ENCODE measurements around the gene SEPTIN10. TPM values are rescaled to one million over a fixed set of nuclear protein-coding genes. Genes with fewer than 3 reads are reported as not detected.

SEPTIN10 gene
- 64.9 to 69.2 TPM (median 69.1 TPM) in 3 replicates for total RNA-seq

DNA sequence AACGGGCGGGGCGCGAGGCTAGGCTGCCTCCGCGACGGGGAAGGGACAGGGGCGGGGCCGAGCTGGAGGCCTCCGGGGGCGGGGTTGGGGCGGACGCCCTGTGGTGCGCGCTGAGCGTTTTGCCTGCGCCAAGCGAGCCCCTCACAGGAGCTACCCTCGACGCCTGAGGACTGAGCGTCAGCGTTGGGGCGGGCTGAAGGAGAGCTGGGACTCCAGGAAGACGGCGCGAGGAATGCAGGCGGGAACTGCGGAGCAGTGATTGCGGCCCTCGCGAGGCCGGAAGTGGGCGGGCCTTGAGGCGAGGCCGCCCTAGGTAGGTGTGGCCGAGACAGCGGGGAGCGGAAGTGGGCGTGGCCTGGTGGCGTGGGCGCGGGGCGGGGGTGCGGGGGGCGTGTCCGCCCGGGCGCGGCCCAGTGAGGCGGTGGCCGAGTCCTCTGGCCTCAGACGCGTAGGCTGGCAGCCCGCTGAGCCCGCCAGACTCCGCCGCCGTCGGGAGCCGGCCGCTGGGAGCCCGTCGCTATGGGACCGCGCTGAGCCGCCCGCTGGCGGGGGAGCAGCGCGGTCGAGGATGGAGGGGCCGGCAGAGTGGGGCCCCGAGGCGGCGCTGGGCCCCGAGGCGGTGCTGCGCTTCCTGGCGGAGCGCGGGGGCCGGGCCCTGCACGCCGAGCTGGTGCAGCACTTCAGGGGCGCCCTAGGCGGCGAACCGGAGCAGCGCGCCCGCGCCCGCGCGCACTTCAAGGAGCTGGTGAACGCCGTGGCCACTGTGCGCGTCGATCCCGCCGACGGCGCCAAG is at the start of gene SEPTIN10, which contains the start of gene SOWAHC:
Gene SEPTIN10, minus strand, starts transcription at position 45 of the 793 bp plus-strand sequence. CDS start 139 bp downstream, outside the sequence.
Gene SOWAHC, plus strand, starts transcription at position 443 of the 793 bp plus-strand sequence. Its CDS starts 126 bp downstream, at position 569.
- DNase-seq (ENCODE audit: low spot score in 2 of 2, unreplicated experiment in 2 of 2), result peak; percentile 96 to 97
- TF ChIP-seq CTCF (IDR thresholded peaks at IDR 0.05; ENCODE audit: unreplicated experiment), result no peak
- peaks cover 3% of the 10 kb centered on the region for H3K36me3 Mint-ChIP-seq
- H3K9me3 Mint-ChIP-seq, result no peaks in the 10 kb centered on the region
- peak within 1 kb of the TSS; percentile 97 for H3K27ac Mint-ChIP-seq
- H3K4me3 Mint-ChIP-seq, result peak within 1 kb of the TSS; percentile 90
- no peaks in the 10 kb centered on the region for H3K27me3 Mint-ChIP-seq (ENCODE audit: low read depth)
- H3K4me1 Mint-ChIP-seq, result peaks cover 54% of the 10 kb centered on the region

DNA sequence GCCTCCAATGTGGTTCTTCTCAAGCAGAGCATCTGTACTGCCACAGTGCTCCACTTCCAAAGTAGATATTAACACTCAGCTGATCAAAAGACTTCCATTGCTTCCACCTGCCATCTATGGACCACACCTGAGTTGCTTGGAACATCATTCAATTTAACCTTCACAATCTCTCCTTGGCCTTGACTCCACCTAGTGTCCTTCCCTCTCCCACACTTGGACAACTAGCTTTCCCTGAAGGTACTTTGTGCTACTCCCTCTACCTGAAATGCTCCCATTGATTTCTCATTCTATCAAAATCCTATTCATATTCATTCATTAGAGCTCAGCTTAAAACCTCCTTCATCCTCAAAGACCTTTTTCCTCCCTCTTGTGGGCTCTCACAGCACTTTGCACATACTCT is 49.1 kb upstream of the SEPTIN10 start:
- H3K27me3 Mint-ChIP-seq (ENCODE audit: low read depth), result no peaks in the 10 kb centered on the region
- H3K4me1 Mint-ChIP-seq, result peaks cover 25% of the 10 kb centered on the region
- H3K27ac Mint-ChIP-seq, result no peak overlapping the region
- no peaks in the 10 kb centered on the region for H3K36me3 Mint-ChIP-seq
- no peak overlapping the region for H3K4me3 Mint-ChIP-seq
- H3K9me3 Mint-ChIP-seq, result no peaks in the 10 kb centered on the region
- TF ChIP-seq CTCF (IDR thresholded peaks at IDR 0.05; ENCODE audit: unreplicated experiment), result no peak
- no peak for DNase-seq (ENCODE audit: low spot score in 2 of 2, unreplicated experiment in 2 of 2)

DNA sequence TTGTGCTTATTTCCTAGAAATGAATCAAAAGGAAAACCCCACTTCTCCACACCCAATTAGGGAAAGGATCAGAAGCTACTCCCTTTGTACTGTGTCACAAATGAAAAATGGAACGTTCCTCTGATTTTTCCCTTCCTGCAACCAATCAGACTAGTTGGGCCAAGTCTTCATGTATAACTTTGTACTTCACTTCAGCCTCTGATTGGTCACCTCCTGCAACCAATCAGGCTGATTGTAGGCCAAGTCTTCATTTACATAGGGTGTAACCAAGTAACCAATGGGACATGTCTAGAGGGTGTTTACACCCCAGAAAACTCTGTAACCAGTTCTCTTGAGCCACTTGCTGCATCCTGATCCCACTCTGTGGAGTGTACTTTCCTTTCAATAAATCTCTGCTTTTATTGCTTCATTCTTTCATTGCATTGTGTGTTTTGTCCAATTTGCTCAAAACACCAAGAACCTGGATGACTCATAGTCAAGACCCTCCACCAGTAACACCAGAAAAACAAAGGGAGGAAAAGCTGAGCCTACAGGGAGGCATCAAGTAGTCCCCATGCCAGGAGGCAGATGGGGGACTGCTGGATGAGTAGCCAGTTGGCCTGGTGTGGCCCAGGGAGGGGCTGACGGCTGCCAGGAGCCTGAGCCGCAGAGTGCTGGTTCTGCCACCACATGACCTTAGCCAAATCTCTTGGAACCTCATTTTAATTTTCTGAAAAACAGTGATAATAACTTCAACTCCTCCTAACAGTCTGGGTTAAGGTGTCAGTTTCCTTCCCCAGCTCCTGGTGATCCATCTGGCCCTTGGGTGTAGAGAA is 46.5 kb upstream of the SEPTIN10 start:
- TF ChIP-seq CTCF (IDR thresholded peaks at IDR 0.05; ENCODE audit: unreplicated experiment), result no peak
- Mint-ChIP-seq H3K27me3 (ENCODE audit: low read depth) (no peaks in the 10 kb centered on the region), H3K27ac (no peak overlapping the region), H3K9me3 (no peaks in the 10 kb centered on the region), H3K4me3 (no peak overlapping the region), H3K4me1 (peaks cover 13% of the 10 kb centered on the region), H3K36me3 (no peaks in the 10 kb centered on the region)
- no peak for DNase-seq (ENCODE audit: low spot score in 2 of 2, unreplicated experiment in 2 of 2)

DNA sequence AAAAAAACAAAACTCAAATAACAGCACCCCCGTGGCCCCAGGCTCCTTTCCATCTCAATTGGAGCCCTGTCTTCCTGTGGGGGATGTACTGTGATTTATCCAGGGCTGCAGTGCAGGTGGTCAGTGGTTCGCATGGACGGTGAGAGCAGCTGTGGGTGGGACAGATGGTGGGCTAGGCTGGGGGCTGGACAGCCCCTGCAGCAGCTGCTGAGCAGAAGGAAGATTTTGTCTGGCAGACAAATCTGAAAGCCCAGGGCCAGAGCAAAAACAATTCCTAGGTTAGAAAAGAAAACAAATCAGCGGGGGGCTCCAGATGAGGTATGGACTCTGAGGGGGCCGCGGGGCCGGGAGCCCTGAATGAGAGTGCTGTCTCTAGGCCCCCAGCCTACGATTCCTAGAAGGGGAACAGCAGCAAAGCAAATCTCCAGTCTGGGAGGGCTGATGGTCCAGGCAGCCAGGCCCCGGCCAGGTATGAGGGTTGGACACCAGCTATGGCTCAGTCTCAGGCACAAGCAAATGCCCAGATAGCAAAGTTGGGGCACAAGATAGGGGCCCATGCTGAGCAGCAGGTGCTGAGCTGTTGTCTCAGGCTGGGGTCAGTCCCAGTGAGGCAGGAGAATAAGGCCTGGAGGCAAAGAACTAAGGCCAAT is 45.8 kb upstream of the SEPTIN10 start:
- no peak for TF ChIP-seq CTCF (IDR thresholded peaks at IDR 0.05; ENCODE audit: unreplicated experiment)
- peaks cover 14% of the 10 kb centered on the region for H3K4me1 Mint-ChIP-seq

GRCh38 chr2:109655287-109655686 is 41.5 kb upstream of the SEPTIN10 start:
- Mint-ChIP-seq H3K27ac (no peak overlapping the region), H3K4me3 (no peak overlapping the region), H3K9me3 (no peaks in the 10 kb centered on the region), H3K27me3 (ENCODE audit: low read depth) (no peaks in the 10 kb centered on the region), H3K36me3 (no peaks in the 10 kb centered on the region), H3K4me1 (peaks cover 6% of the 10 kb centered on the region)
- no peak for DNase-seq (ENCODE audit: low spot score in 2 of 2, unreplicated experiment in 2 of 2)
- TF ChIP-seq CTCF (IDR thresholded peaks at IDR 0.05; ENCODE audit: unreplicated experiment), result no peak

More for the DNA sequence above, 45.8 kb upstream of the SEPTIN10 start:
- H3K27me3 Mint-ChIP-seq (ENCODE audit: low read depth), result no peaks in the 10 kb centered on the region
- H3K9me3 Mint-ChIP-seq, result no peaks in the 10 kb centered on the region
- DNase-seq (ENCODE audit: low spot score in 2 of 2, unreplicated experiment in 2 of 2), result no peak
- H3K36me3 Mint-ChIP-seq, result no peaks in the 10 kb centered on the region
- no peak overlapping the region for H3K27ac Mint-ChIP-seq
- no peak overlapping the region for H3K4me3 Mint-ChIP-seq

Measured in mesothelial cell of epicardium (in vitro differentiated cells).